SKM-1 (cell line): Measurements from ENCODE around the gene CIP2A.
"Not testable (repeated sequence)": the region's sequence is repeated elsewhere in the genome, so short reads cannot be mapped to it uniquely, and the experiment has no call there.

Experiments used
- DNase-seq: peaks from one replicate; lab custom pipeline; 2025; ENCODE audit not compliant: unreplicated experiment; lab: John Stamatoyannopoulos, UW

The CIP2A gene

DNA sequence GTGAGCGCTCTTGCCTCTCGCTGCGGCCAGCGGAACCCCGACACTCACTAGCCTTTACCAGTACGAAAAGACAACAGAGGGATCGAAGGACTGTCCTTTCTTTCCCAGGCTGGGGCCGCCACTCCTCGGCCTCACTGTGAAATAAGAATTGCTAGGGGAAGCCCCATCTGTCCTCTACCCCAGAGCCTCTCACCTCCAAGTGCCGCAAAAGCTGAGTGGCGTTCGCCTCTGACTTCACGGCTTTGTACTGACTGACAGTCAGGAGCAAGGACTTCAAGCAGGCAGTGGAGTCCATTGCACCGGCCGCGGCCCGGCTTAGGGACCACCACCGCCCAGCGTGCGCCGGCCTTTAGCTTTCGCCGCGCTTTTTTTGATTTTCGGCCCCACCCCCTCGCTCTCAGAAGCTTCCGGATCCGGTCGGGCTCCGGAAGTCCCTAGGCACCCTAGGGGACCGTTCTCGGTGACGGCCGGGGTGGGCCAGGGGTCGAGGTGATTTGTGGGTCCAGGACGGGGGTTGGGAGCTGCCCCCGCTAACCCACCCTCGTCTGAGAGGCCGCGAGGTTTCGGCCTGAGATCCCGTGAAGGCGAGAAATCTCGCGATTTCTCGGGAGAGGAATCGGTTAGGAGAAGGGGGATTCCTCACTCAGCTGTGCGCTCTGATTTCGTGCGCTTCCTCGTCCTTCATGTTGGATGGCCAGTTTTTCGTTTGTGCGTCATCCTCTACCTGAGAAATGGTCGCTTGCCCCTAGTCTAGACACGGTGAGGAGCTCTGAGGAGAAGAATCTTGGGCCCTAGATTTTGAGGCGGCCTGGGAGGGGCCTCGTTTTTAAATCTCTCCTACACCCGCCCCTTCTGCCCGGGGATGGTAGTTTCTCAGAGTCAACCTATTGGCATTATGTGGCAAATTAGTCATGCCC, at the start of gene CIP2A, which contains the start of gene DZIP3:
CIP2A (minus strand) TSS at position 358 of the 917 bp plus-strand sequence; CDS start at position 295, 63 bp downstream.
DZIP3 (plus strand) TSS at position 642 of the 917 bp plus-strand sequence. CDS start 15,685 bp downstream, outside the sequence.
- DNase-seq = peak; percentile 84

DNA sequence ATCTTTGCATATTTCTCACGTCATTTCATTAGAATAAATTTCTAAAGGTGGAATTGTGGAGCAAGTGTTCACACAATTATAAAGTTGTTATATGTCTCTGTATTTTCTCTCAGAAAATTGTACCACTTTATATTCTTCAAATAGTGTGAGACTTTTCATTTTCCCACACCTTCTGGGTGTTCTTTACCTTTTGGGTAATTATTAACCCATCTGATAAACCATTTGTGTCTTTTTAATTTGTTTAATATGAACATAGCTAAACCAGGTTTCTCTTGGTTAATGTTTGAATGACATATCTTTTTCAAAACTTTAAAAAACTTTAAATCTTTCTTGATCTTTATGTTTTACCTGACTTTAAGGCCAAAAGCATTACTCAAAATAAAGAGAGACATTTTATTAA, 40.7 kb upstream of the CIP2A start:
- DNase-seq = no peak

- no peak for DNase-seq
Measured at GRCh38 chr3:108623504-108623903, 34.3 kb upstream of the CIP2A start.

GRCh38 chr3:108620250-108620649, 31.0 kb upstream of the CIP2A start:
- DNase-seq = no peak

GRCh38 chr3:108616090-108616489, 26.9 kb upstream of the CIP2A start:
- not testable (repeated sequence) for DNase-seq

GRCh38 chr3:108610651-108611050, 21.4 kb upstream of the CIP2A start:
- DNase-seq = no peak

DNA sequence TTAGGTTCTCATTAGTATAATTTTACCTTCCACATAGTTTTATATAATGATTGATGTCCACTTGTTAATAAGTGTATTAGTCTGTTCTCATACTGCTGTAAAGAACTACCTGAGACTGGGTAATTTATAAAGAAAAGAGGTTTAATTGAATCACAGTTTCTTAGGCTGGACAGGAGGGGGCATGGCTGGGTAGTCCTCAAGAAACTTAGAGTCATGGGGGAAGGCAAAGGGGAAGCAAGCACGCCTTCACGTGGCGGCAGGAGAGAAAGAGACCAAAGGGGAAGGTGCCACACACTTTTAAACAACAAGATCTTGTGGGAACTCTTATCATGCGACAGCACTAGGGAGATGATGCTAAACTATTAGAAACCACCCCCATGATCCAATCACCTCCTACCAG, 19.5 kb upstream of the CIP2A start:
- no peak for DNase-seq

- no peak for DNase-seq
Measured at GRCh38 chr3:108605491-108605890, 16.3 kb upstream of the CIP2A start.

DNA sequence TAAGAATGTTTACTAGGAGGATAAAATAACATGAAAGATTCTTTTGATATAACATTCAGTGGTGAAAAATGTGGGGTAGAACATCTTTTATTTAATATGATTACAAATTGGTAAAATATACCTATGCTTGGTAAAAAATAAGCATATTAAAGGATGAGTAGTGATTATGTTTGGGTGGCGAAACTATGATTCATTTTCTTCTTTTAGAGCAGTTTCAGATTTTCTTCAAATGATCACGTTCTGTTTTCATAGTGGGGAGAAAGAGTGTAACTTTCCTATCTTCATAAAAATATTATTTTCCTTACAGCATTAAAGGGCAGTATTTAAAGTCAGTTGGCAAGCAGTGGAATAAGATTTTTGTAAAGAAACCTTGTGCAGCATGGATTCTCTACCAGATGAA, 15.8 kb upstream of the CIP2A start:
- DNase-seq = no peak

DNA sequence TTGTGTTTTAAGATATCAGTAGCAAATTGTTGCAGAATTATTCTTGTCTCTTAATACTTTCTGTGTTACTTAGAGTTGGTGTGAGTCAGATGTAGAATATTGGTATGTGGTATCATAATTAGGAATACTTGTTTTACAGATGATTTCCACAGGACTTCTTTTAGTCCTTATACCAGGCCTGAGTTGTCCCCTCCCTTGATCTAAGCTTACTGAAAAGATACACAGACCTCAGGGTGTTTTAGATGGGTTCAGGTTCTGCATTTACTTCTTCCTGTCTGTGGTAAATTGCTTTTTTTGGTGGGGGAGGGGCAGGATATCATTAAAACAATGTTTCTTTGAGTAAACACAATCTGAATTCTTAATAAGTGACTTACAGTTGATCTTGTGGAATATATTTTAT, 14.5 kb upstream of the CIP2A start:
- no peak for DNase-seq

DNA sequence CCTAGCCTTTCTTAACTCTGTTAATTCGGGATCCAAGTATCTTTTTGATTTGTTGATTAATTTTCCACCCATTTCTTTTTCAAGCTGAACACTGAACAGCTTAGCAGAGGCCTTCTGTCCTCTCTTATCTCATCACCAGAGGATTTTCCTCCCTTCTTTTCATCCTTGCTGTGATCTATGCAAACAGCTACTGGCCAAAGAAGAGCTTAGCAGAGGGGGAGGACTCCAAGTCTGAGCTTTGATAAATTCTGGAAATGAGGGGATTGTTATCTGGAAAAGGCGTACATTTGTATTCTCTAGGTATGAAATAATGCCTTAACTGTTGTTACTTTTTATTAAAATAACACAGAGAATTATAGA, 13.7 kb upstream of the CIP2A start:
- DNase-seq = no peak

- no peak for DNase-seq
Measured at GRCh38 chr3:108602249-108602934, 13.2 kb upstream of the CIP2A start.

- DNase-seq = no peak
Measured at GRCh38 chr3:108599677-108600409, 10.6 kb upstream of the CIP2A start.

- DNase-seq = no peak
Measured at GRCh38 chr3:108598375-108598774, 9.1 kb upstream of the CIP2A start.

- DNase-seq = no peak
Measured at GRCh38 chr3:108595321-108595720, 6.1 kb upstream of the CIP2A start.

DNA sequence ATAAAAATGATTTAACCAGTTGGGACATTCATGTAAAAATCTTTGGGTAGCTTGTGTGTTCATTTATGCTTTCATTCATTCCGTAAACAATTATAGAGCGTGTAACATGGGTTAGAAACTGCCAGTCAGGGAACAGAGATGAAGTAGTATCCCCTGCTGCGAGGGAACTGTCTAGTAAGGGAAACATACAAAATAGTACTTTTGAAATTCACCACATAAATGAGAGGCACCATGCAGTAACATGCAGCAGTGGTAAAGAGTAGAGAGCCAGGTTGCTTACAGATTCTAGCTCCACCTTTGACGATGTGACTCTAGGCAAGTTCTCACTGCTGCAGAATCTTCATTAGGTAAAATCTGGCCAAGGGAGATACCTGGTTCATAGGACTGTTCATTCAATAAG, 1.2 kb upstream of the CIP2A start:
- DNase-seq = no peak

DNA sequence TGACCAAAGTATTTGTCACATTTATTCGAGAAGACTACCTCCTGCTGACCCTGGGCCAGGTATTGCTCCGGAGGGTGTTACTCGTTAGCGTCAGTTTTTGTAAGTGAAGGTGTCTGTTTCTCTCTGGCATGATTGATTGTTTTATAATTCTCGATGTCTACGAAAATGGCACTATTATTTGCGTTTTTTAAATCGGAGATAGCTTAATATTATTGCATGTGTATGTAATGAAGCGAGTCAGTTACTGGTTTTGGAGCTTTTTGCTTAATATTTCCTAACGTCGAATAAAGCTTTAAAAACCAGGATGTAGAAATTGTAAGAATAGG, 723 bp upstream of the CIP2A start:
- no peak for DNase-seq

- peak; percentile 43 for DNase-seq
Measured at GRCh38 chr3:108588601-108589000, 637 bp downstream of the CIP2A start.

DNA sequence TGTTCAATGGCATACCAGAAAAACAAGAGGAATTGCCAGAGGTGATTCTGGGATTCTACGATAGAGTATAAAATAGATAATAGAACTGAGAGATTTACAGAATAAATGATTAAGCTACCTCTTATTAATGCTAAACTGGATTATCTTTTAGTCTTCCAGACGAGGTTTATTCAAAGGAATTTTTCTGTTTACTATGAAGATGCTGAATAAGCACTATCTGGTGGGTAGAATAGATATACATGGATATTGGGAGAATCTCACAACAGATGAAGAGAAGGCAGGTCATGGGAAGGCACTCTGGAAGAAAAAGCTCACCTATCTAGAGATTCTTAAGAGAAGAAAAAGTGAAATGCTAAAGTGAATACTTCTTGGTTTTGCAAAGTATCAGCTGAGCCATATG, 11.2 kb downstream of the CIP2A start:
- DNase-seq = no peak

GRCh38 chr3:108569336-108569735, 19.9 kb downstream of the CIP2A start:
- no peak for DNase-seq

- DNase-seq = no peak
Measured at GRCh38 chr3:108566599-108566998, 22.6 kb downstream of the CIP2A start.

GRCh38 chr3:108565506-108565905, 23.7 kb downstream of the CIP2A start:
- DNase-seq = no peak
